RPMI8226 (cell line): ENCODE data around the gene PRDX2.
A peak's percentile ranks its signal among the peaks of the same experiment; 100 is the strongest.
"Not testable (repeated sequence)": the region's sequence is repeated elsewhere in the genome, so short reads cannot be mapped to it uniquely, and the experiment has no call there.

Experiments
- DNase-seq: peaks from one replicate; pipeline ENCODE4 v3.0.0-alpha.2; 2015

PRDX2 gene

DNA sequence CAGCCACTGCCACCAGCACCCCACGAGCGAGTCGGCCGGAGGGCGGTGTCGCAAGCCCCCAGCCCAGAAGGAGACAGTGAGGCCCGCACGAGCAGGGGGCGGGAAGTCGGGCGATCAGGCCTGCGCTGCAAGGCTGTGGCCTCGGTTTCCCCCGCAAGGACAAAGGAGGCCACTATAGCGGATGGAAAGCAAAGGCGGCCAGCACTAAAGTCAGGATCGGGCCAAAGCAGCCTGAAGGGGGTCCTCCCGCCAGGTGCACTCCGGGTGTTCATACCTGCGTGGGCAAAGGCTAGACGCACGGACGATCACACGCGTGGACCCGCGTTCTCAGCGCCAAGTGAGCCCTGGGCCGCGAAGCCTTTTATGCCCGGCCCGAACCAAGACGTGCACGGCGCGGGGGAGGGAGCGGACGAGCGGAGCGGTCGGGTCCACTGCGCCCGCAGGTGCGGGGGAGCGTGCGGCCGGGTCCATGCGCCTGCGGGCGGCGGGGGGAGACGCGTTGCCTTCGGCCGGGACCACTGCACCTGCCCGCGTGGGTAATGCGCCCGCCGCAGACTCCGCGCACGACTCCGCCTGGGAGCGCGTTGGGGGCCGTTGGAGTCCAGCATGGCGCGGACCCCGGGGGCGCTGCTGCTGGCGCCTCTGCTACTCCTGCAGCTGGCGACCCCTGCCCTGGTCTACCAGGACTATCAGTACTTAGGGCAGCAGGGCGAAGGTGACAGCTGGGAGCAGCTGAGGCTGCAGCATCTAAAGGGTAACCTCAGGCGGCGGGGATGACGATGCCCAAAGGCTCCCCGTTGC is at the start of gene PRDX2, which contains the start of gene THSD8:
Gene PRDX2 (minus strand): TSS at position 335 of the 801 bp plus-strand sequence. CDS start 539 bp downstream, outside the sequence.
Gene THSD8 (plus strand): TSS at position 604 of the 801 bp plus-strand sequence. CDS start 3 bp downstream, at position 607.
- peak; percentile 93 for DNase-seq

GRCh38 chr19:12847159-12848139 is 45.8 kb upstream of the PRDX2 start:
- DNase-seq: peak; percentile 84

DNA sequence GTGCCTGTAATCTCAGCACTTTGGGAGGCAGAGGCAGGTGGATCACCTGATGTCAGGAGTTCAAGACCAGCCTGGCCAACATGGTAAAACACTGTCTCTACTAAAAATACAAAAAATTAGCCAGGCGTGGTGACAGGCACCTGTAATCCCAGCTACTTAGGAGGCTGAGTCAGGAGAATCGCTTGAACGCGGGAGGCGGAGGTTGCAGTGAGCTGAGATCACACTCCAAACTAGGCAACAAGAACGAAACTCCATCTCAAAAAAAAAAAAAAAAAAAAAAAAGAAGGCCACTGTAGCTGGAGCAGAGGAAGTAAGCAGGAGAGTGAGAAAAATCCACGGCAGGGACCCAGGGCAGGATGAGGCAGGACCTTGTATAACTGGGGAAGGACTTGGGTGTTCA is 45.0 kb upstream of the PRDX2 start:
- DNase-seq: not testable (repeated sequence)

DNA sequence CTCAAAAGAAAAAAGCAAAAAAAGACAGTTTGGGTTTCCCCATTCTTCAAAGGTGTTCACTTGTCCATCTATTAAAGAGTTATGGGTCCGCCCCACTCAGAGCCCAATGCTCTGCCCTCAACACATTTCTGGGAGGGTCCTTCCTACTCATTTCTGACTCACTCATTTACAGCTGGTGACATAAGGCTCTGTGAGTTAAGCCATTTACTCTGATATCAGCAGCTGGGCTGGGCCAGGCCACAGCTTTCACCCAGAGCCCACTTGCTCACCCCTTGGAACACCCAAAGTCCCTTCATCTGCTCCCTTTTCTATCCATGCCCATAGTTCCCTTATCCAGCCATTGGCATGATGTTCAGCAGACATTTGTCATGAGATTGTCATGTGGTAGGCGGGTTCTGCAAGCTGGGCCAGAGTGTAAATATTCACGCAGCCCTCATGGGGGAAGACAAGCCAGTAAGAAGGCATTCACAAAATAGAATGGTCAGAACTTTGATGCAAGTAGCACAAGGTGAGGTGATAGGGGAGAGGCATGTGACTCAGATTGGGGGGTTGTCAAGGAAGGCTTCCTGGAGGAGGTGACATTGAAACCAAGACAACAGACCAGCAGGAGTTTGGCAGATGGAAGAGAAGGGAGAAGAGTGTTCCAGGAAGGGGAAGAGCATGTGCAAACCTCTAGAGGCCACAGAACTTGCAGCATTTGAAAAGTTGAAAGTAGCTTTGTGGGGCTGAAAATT is 42.6 kb upstream of the PRDX2 start:
- peak; percentile 1 for DNase-seq

- peak; percentile 0 for DNase-seq
These were observed 41.7 kb upstream of the PRDX2 start for GRCh38 chr19:12843328-12843727.

GRCh38 chr19:12842511-12842910 is 40.9 kb upstream of the PRDX2 start:
- peak; percentile 1 for DNase-seq

GRCh38 chr19:12841094-12841493 is 39.5 kb upstream of the PRDX2 start:
- DNase-seq: peak; percentile 0

DNA sequence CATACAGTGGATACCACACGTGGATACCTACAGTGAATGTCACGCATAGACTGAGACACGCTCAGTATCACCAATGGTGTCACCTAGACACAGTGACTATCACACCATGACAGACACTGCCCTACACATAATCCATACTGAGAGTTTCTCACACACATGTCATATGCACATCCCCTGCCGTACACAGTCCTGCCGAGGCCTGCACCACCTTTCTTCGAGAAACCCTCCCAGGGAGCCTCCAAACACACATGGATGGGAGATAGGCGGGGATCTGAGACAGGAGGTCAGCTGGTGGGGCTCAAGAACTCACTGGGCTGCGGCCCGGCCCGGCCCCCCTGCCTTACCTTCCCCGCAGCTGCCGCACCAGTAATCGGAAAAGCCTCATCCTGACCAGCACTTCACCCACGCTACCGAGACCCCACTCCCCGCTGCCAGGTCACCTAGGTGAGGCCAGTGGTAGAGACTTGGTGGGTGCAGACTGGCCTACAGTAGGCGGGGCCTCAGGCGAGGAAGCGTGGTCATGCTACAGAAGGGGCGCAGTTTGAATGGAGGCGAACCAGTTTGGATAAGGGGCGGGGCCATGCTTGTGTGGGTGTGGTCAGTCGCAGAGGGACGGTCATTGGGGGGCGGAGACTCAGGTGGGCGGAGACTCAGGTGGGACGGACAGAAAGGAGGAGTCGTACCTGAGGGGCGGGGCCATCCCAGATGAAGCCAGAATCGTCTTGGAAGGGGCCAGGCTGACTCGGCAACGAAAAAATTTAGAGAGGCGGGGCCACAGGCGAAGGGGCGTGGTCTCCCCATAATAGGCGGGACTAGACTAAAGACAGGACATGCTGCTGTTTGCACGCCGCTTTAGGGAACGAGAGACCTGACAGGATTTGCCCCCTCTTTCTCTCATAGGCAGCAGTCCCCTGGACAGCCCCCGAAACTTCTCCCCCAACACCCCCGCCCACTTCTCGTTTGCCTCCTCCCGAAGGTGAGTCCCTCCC is 38.8 kb upstream of the PRDX2 start:
- DNase-seq: peak; percentile 30

- DNase-seq: peak; percentile 34
These were observed 37.5 kb upstream of the PRDX2 start for GRCh38 chr19:12838886-12839756.

DNA sequence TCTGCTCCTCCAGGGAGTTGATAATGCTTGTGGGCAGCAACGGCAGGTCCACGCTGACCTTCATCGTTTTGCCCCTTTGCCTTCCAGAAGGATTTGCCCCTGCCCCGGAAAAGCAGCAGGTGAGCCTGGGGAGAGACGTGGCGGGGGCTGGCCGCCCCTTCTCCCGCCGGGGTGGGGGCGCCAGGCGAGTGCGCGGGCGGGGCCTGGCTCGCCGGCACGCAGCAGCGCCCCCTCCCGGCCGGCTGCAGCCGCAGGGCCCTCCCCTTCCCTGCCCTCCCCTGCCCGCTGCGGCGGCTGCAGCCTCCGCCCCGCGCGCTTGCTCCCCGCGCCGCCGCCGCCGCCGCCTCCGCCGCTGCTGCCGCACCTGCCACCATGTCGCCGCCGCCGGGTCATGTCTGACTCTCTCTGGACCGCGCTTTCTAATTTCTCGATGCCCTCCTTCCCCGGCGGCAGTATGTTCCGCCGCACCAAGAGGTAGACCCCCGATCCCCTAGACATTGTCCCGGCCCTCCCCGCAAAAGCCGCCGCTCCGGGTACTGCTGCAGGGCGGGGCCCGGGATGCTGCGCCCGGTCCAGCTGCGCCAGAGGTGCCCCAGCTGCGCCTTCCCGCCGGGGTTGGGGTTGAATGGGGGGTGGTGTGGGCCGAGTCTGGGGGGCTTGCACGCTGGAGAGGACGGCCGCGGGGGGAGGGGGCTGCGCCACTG is 36.7 kb upstream of the PRDX2 start, which contains the start of gene MAST1:
Gene MAST1 (plus strand): TSS at position 334 of the 704 bp plus-strand sequence. CDS start 58 bp downstream, at position 392.
- DNase-seq: peak; percentile 86

DNA sequence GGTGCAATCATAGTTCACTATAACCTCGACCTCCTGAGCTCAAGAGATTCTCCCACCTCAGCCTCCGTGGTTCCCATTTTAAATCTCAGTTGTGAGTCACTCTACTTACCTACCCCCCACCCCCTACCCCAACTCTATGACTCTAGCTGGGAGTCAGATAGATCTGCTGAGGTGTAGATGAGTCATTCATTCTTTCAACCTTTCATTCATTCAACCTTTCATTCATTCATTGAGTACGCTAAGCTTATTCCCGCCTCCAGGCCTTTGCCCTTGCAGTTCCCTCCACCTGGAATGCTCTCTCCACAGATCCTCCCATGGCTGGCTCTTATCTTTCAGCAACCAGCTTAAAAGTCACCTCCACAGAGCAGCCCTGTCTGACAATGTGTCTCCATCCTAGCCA is 35.6 kb upstream of the PRDX2 start:
- DNase-seq: no peak

DNA sequence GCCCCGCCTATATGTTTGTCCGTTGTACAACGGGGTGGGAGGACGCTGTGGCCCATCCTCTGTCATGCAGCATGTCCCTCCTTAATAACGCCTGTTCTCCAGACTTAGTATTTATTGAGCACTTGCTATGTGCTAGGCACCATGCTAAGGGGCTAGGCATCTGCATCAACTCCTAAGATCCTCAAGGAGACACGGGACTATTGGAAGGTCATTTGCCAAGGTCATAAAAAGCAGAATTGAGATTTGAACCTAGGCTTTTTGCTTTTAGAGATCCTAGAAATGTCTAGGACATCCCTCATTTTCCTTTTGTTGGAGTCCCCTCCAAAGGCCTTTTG is 34.9 kb upstream of the PRDX2 start:
- no peak for DNase-seq

DNA sequence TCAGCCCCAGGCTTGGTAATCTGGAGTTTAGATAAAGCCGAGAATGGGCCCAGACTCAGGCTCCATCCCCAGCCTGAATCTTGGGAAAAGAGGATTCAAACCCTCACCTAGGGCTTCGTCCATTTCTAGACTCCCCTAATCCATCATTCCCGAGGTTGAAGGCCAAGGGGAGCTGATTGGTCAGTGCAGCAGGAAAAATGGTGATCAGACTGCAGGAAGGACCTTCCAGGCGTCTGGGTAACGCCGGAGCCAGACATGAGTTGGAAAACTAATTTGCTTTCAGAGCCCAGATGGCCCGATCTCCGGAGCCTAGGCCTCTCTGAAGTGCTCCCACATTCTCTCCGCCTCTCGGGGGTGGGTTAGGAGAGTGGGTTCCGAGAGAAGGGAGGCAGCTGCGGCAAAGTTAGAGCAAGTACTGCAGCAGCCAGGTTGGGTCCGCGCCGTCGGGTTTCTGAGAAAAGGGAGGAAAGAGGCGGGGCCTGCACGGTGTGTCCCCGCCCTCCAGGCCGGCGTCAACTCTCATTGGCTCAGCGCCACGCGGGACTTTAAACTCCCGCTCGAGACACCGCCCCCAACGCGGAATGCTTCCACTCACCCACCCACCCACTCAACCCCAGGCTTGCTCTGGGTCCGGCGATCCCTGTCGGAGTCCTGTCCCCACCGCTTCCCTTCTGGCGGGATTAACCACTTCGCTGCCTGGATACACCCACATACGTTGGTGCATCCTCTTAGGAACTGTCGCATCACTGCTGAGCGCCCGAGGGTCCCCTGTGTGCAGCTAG is 33.6 kb upstream of the PRDX2 start:
- peak; percentile 67 for DNase-seq

DNA sequence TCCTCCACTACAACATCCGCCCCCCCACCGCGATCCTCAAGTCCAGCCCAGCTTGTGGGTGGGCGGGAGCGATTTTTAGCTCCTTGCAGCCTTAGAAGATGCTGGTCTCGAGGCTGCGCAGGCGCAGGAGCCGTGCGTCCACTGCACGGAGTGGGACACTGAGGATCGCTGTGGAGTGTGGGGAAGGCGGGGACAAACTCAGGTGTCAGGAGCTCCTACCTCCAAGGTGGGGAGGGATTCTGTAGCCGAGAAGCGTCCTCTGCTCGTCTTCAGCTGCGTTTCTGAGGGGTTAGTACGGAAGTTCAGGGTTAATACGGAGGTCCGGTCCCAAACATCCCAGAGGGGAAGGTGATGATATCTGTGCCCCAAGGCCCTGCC is 33.0 kb upstream of the PRDX2 start, which contains the start of gene RTBDN:
Gene RTBDN (minus strand): TSS at position 14 of the 378 bp plus-strand sequence. CDS start 4,600 bp downstream, outside the sequence.
- no peak for DNase-seq

DNA sequence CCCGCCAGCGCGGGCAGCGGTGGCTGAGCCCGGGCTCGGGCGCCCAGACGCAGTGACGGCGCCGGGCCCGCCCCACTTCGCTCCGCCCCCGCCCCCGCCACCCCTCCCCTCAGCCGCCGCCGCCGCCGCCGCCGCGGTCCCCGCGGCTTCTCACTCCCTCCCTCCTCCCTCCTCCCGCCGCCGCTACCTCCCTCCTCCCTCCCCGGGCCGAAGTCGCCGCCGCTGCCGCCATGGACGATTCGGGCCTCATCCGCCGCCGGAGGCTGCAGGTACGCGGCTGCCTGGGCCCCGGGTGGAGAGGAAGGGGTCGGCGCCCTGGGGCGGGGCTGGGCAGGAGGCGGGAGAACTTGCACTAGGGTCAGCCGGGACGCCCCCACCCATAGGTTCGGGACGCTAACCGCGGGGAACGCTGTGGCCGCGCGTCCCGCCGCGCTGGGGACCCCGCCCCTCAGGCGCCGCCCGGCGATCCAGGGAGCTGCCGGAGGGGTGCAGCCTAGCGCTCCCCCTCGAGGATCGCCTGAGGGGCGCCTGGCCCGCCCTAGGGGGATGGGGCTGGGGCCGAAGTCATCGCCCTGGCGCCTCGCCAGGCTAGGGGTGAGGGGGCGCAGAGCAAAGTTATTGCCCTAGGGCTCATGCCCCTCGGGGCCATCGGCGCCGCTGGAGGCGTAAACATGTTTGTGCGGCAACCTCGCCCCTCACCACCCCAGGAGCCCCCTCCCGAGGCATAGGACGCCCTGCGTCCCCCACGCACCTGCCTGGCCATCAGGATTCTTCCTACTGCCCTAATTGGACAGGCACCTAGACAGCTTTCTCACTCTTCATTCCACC is 32.4 kb upstream of the PRDX2 start:
- peak; percentile 61 for DNase-seq

- DNase-seq: no peak
These were observed 31.8 kb upstream of the PRDX2 start for GRCh38 chr19:12833418-12833737.

DNA sequence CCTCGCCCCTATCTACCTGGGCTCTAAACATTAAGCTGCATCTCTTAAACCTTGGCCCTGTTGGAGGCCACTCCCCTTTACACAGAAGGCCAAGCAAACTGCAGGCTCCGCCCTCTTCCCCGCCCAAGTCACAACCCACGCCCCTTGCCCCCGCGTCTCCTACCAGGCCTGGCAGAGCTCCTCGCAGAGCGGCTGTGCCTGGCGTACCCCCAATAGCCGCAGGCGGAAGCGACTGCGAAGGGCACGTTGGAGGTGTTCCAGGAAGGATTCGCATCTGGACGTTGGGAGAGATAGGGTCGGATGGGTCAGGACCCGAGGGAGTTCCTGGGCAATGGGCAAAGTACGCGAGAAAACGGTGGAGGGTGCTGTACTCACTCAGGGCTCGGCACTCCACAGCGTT is 26.9 kb upstream of the PRDX2 start:
- peak; percentile 86 for DNase-seq
